Activated CD8-positive, alpha-beta memory T cell treated with anti-CD3 and anti-CD28 coated beads for 36 hours (primary cell): ENCODE results near the gene SELENOO. TPM values are rescaled to one million over a fixed set of nuclear protein-coding genes. Genes with fewer than 3 reads are reported as not detected.

Experiments used
- CTCF ChIA-PET: fragments of 350-600 bp; sonication (Branson Sonifier 250); formaldehyde crosslinking; loops from one replicate; lab custom pipeline; 2021; ENCODE audit warnings: antibody characterized with exemption; lab: Charles Lee
- POLR2A ChIA-PET: fragments of 350-600 bp; sonication (Branson Sonifier 250); formaldehyde crosslinking; loops from one replicate; lab custom pipeline; 2021; ENCODE audit warnings: antibody characterized with exemption; lab: Charles Lee
- total RNA-seq, 2 experiments: library from RNA; stranded (reverse); gene quantifications; one replicate each; pipeline ENCODE4 v1.2.3, GENCODE V29; 2021

Gene SELENOO
- total RNA-seq, 2 experiments from 2014 or later: 24.0 to 26.3 TPM

- CTCF ChIA-PET: interaction anchor here (0.6 kb wide), 1 partner anchor 14 kb away, joined by 3 read pairs; no protein-coding TSS in a partner anchor
- POLR2A ChIA-PET: no interaction called here
Measured at GRCh38 chr22:50219800-50220602, 19.2 kb downstream of the SELENOO start.

- CTCF ChIA-PET: interaction anchor here (0.5 to 1.0 kb wide), 2 partner anchors 72 to 230 kb away, joined by 3 to 5 read pairs; no protein-coding TSS in a partner anchor
- POLR2A ChIA-PET: no interaction called here
Measured at GRCh38 chr22:50220603-50221409, 20.0 kb downstream of the SELENOO start.

- ChIA-PET POLR2A (no interaction called here), CTCF (interaction anchor here (0.5 to 1.4 kb wide), 3 partner anchors 13 to 230 kb away, joined by 3 to 5 read pairs (median 3); no protein-coding TSS in a partner anchor)
Measured at GRCh38 chr22:50221410-50222300, 20.8 kb downstream of the SELENOO start.

DNA sequence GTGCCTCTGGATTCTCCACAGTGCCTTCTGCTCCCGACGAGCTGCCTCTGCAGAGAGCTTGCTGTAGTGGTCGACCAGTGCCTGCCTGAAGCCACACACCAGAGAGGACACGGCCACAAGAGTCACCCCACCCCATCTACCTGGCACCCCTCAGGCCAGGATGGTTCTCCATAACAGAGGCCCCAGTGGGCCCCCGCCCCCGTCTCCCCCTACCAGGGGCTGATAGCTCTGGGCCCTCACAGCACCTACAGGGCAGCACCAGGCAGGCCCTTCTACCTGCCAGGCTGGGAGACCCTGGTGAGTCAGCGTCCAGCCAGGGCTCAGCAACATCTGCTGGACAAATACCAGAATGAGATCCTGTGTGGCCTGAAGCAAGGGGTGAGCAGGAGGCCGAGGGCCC is 21.7 kb downstream of the SELENOO start:
- ChIA-PET CTCF (interaction anchor here (1.4 kb wide), 1 partner anchor 14 kb away, joined by 3 read pairs; no protein-coding TSS in a partner anchor), POLR2A (no interaction called here)

GRCh38 chr22:50224071-50224470 is 23.3 kb downstream of the SELENOO start:
- CTCF ChIA-PET: interaction anchor here (0.7 to 1.0 kb wide), 3 partner anchors 13 to 81 kb away, joined by 3 read pairs; no protein-coding TSS in a partner anchor
- POLR2A ChIA-PET: no interaction called here

- POLR2A ChIA-PET: no interaction called here
Measured at GRCh38 chr22:50225200-50225969, 24.6 kb downstream of the SELENOO start.

GRCh38 chr22:50226063-50226874 is 25.5 kb downstream of the SELENOO start:
- POLR2A ChIA-PET: no interaction called here

More at GRCh38 chr22:50225200-50225969, 24.6 kb downstream of the SELENOO start:
- CTCF ChIA-PET: interaction anchor here (0.6 to 2.1 kb wide), 2 partner anchors 16 to 473 kb away, joined by 3 to 4 read pairs; no protein-coding TSS in a partner anchor

GRCh38 chr22:50226875-50227165 is 26.0 kb downstream of the SELENOO start:
- ChIA-PET POLR2A (no interaction called here), CTCF (interaction anchor here (1.0 to 2.1 kb wide), 2 partner anchors 14 to 78 kb away, joined by 3 to 4 read pairs; no protein-coding TSS in a partner anchor)

More at GRCh38 chr22:50226063-50226874, 25.5 kb downstream of the SELENOO start:
- CTCF ChIA-PET: interaction anchor here (0.6 to 2.1 kb wide), 4 partner anchors 12 to 472 kb away, joined by 3 to 4 read pairs (median 3); no protein-coding TSS in a partner anchor

GRCh38 chr22:50227579-50228215 is 26.9 kb downstream of the SELENOO start:
- CTCF ChIA-PET: no interaction called here
- POLR2A ChIA-PET: no interaction called here

- ChIA-PET POLR2A (no interaction called here), CTCF (no interaction called here)
Measured at GRCh38 chr22:50228366-50228765, 27.6 kb downstream of the SELENOO start.

DNA sequence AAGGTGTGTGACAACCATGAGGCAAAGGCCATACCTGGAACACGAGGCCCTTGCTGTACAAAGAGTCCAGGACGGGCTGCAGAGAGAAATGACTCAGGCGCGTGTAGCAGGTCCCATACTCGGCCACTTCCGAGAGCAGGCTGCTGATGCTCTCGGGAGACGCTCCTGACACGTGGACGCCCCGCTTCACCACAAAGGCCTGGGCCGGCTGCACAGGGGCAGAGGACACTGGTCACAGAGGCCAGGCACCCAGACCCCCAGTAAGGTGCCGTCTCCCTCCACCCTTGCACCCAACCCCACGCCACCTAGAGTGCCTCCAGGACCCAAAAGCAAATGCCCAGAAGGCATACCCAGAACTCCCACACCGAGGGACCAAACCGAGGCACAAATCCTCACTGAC is 28.6 kb downstream of the SELENOO start:
- ChIA-PET CTCF (no interaction called here), POLR2A (no interaction called here)

DNA sequence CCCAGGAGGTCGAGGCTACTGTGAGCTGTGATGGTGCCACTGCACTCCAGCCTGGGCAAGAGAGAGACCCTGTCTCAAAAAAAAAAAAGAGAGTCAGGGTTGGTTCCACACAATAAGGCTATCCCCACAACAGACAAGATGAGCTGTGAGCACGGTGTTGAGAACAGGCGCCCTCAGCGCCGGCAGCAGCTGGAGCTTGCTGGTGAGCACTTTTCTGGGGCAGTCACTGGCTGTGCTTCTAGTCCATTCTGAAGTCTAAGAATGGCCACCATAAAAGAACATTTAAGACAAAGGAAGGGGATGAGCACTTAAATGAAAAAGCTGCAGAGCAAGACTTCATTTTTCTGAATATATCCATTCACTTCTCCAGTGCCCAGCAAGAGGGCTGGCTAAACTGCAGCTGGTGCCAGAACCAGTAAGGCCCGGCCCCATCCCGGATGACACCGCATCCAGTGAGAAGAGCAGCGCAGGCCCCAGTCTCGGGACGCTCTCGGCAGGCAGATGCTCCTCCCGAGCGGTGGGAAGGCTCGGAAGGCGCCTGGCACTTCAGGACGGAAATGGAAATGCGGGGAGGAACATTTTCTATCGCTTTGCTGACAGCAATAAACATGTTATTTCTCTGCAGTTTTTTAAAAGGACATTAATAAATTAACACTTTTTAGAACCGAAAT is 31.8 kb downstream of the SELENOO start:
- ChIA-PET POLR2A (no interaction called here), CTCF (interaction anchor here (1.0 to 1.5 kb wide), 3 partner anchors 10 to 90 kb away, joined by 3 to 4 read pairs (median 3); no protein-coding TSS in a partner anchor)

DNA sequence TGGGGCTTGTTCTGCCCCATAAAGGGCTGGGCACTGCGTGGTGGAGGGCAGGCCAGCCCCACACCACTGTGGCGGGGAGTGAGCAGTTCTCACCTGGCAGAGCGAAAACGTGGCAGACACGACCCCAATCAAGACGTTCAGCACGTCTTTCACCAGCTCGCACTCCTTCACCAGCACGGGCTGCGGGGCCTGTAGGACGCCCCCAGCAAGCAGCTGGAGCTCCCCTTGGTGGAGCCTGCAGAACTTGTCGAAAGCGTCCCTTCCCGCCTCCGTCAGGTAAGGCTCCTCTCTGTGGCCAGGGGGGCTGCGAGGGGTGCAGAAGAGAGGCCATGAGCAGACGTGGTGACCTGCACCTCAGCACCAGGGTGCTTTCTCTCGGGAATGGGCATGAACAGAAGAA is 32.4 kb downstream of the SELENOO start:
- ChIA-PET POLR2A (no interaction called here), CTCF (interaction anchor here (1.2 to 1.5 kb wide), 2 partner anchors 9 to 43 kb away, joined by 3 to 4 read pairs; no protein-coding TSS in a partner anchor)

DNA sequence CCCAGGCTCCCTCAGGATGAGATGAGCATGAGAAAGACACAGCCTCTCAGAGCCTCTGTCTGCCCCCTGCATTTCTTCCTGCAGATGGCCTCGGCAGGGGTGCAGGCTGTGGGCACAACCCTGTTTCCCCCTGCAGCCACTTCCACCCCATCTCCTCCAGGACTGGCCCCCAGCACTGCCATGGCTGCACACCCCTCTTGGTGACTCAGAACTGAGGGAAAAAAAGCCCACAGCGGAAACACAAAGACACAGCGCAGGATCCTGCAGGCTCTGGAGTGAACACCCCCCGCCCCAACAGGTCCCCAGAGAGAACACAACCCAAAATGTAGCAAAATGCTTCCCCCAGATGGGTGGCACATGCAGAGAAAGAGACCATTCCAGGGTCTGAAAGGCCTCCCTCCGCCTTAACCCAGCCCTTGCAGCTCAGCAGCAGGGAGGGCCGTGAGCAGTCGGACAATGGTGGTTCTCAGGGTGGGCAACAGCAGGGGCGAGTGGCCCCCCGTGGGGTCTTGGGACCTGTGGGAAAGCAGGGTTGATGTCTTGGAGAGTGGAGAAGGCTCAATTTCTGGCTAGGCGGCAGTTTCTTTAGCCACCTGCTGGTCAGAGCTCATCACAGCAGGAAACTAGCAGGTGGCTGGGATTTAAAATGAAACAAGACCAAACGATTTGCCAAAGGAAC is 36.1 kb downstream of the SELENOO start:
- ChIA-PET CTCF (interaction anchor here (1.2 to 3.0 kb wide), 2 partner anchors 13 to 87 kb away, joined by 3 to 11 read pairs; no protein-coding TSS in a partner anchor), POLR2A (no interaction called here)

- POLR2A ChIA-PET: interaction anchor here (0.6 to 1.0 kb wide), 2 partner anchors 41 to 88 kb away, joined by 3 read pairs; partner anchors contain the start of gene DENND6B
- CTCF ChIA-PET: interaction anchor here (1.1 kb wide), 1 partner anchor 13 kb away, joined by 3 read pairs; no protein-coding TSS in a partner anchor
Measured at GRCh38 chr22:50238755-50239154, 37.9 kb downstream of the SELENOO start.
